GM19239 (cell line): Measurements from ENCODE around the gene BMP5.

Source experiments
- DNase-seq: peaks from one replicate; pipeline ENCODE4 v3.0.0; 2011; ENCODE audit warnings: low spot score; ENCODE audit not compliant: insufficient read length
- FAIRE-seq: peaks from 2 replicates; lab custom pipeline; 2011; peaks lifted over from hg19 to GRCh38; lab: Jason Lieb, UNC

Gene BMP5

DNA sequence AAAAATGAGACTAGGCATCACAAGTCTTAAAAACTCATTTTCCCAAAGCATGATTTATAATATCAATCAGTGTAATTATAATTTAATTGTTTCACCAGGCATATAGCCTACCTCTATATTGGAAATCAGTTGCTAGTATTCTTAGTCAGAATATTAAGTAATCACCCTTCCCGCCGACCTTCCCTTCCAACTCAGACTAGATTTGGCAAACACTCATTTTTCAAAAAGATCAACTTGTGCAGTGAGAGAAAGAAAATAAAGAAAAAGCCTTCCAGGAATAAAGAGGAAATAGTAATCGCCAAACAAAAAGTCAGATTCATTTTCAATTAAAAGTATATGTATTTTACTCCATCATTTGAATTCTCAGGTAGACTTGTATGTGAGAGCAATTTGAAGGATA, 1.9 kb upstream of the BMP5 start:
- no peak for FAIRE-seq

DNA sequence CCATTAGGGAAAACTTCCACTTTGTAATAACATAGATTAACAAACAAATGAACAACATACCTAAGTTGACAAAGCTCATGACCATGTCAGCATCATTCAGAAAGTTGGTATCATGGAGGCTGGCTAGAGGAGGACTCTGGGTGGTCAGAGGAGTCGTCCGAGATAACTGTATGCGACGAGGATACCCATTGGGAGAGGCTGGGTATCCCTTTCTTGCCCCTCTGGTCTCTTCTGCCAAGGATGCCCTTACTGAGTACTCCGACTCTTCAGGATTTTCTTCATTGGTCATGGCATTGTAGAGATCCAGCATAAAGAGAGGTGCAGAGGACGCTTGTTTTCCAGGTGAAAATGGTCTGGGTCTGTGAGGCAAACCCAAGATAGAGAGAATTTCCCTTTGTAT, 1.1 kb downstream of the BMP5 start:
- DNase-seq (no peak), FAIRE-seq (no peak)

More for the DNA sequence above, 1.9 kb upstream of the BMP5 start:
- DNase-seq: no peak

DNA sequence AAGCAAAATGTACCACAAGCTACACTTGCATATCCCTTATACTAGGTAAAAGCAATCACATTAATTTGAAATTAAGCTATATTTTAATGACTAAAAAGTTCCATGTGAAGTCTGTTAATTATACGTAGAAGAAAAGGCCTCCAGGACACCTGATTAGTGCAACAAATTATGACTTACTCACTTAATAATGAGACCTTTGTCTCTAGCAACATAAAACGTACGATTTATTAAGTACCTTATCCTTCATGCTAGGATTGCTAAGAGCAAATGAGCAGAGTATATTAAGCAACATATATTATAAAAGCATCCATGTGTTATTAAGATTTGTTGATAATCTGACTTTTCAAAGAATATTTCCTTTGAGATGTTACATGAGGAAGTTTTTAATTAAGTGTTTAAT, 2.5 kb downstream of the BMP5 start:
- DNase-seq: no peak
- FAIRE-seq: no peak

DNA sequence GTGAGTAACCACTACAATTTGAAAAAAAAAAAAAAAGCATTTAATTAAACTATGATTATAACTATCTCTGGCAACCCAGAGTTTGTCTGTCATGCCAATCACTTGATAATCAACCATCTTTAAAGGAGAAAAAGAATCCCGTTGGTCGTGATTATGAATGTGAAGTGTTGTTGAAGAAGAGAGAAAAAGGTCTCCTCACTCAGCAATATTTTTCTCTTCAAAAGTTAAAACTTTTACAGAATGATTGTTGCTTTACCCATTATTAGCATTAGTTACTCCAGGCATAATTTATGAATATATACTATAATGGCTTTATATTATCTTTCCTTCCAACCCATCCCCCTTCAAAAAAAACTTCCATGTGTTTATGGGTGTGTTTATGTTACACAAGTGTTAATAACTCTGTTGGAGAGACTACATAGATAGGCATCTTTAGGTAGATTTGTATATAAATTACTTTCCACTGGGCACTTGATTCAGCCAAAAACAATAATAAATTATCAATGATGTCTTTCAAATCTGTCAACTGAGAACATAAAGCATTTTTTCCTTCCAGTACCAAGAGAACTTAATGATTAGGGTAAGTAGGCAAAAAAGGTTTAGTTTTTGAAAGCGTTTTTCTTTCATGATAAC, 5.1 kb downstream of the BMP5 start:
- FAIRE-seq (no peak), DNase-seq (no peak)

GRCh38 chr6:55869674-55870073, 5.7 kb downstream of the BMP5 start:
- no peak for FAIRE-seq
- DNase-seq: no peak

GRCh38 chr6:55868771-55869479, 6.5 kb downstream of the BMP5 start:
- no peak for DNase-seq
- FAIRE-seq: peak; percentile 78

- FAIRE-seq: peak; percentile 65
- DNase-seq: no peak
Measured at GRCh38 chr6:55868176-55868575, 7.2 kb downstream of the BMP5 start.

DNA sequence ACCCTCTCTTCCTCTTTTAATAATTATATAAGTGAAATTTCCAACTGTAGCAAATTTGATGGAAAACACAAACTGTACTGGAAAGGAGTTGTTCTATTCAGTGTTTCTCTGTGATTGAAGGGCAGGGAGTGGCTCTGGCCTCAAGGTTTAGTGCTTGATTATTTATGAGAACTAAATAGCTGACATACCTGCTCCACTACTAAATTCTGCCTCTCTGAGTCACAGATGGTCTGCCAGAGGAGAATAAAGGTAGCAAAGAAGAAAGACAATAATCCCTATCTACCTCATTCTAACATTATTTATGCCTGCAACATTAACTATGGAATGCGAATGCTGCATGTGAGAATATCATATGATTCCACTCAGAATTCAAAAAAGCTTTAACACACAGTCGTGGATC, 9.3 kb downstream of the BMP5 start:
- FAIRE-seq: no peak
- DNase-seq: no peak

GRCh38 chr6:55853008-55854001, 22.1 kb downstream of the BMP5 start:
- FAIRE-seq (no peak), DNase-seq (no peak)

- DNase-seq: no peak
- no peak for FAIRE-seq
Measured at GRCh38 chr6:55841341-55841740, 34.0 kb downstream of the BMP5 start.

DNA sequence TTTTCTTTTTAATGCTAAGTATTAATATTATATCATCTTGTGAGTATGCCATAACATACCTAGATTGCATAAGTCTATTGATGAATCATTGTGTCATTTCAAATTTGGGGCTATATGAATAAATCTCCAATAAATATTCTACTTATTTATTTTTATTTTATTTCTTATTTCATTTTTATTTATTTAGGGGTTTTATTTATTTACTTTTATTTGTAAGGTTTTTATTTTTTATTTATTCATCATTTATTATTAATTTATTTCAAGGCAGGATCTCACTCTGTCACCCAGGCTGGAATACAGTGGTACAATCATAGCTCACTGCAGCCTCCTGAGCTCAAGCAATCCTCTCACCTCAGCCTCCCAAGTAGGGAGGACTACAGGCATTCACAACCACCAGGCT, 36.3 kb downstream of the BMP5 start:
- no peak for FAIRE-seq
- no peak for DNase-seq

DNA sequence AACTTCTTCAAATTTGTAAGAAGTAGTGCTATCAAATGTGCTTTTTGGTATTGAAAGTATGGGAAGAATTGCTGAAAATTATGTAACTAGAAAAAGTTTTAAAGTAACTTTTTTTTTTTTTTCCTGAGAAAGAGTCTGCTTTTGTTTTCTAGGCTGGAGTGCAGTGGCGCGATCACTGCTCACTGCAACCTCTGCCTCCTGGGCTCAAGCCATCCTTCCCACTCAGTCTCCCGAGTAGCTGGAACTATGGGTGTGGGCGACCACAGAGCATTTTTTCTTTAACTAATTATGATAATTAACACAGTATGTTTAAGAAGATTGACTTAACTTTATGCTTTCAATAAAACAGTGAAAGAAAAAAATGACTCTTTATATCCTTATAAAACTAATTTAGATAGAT, 38.4 kb downstream of the BMP5 start:
- FAIRE-seq: no peak

DNA sequence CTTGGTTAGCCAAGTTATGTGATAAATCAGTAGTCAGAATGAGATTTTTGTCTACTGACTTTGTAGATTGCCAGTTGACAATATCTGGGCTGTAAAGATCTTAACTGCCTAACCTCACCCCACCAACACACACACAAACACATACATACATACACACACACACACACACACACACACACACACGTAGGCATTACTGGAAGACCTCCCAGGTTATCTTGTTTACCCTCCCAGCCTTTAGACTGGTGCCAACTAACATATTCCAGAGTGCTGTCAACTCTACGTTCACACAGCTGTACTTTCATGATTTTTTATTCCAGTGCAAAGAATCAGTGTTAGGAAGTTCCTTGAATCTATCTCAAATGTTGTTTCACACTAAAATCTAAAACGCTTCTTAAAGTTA, 38.9 kb downstream of the BMP5 start:
- no peak for DNase-seq
- no peak for FAIRE-seq

More for the DNA sequence above, 38.4 kb downstream of the BMP5 start:
- DNase-seq: no peak

GRCh38 chr6:55835220-55835619, 40.2 kb downstream of the BMP5 start:
- FAIRE-seq: no peak

GRCh38 chr6:55833284-55833683, 42.1 kb downstream of the BMP5 start:
- no peak for FAIRE-seq

More at GRCh38 chr6:55835220-55835619, 40.2 kb downstream of the BMP5 start:
- no peak for DNase-seq

GRCh38 chr6:55827818-55828522, 47.4 kb downstream of the BMP5 start:
- DNase-seq: no peak
- no peak for FAIRE-seq

More at GRCh38 chr6:55833284-55833683, 42.1 kb downstream of the BMP5 start:
- DNase-seq: no peak

GRCh38 chr6:55826941-55827340, 48.4 kb downstream of the BMP5 start:
- FAIRE-seq: no peak
- DNase-seq: no peak

DNA sequence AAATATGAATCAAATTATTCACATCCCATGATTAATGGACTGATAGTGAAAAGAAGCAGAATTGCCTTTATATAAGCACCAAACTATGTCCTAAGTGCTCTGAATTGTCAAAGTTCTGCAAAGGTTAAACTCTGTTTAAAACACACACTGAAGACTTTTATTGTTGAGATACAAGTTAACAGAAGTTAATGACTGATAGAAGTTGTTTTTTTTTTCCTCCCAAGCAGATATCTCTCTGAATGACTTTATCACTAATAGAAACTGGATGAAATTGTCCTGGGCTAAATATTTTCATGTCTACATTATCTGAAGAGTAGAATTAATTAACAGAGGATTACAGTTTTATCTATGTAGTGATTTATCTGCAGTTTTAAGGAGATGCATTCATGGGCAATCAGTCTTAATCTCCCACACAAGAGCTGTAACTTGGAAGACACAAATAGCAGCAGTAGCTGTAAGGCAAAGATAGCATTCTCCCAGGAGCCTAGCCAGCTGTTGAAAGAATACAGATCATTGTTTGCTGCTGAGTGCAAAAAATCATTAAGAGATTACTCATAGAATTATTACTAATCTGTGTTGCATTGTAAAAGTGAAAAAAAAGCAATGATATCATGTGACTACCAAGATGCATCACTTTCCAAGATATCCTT, 49.9 kb downstream of the BMP5 start:
- FAIRE-seq (no peak), DNase-seq (no peak)

DNA sequence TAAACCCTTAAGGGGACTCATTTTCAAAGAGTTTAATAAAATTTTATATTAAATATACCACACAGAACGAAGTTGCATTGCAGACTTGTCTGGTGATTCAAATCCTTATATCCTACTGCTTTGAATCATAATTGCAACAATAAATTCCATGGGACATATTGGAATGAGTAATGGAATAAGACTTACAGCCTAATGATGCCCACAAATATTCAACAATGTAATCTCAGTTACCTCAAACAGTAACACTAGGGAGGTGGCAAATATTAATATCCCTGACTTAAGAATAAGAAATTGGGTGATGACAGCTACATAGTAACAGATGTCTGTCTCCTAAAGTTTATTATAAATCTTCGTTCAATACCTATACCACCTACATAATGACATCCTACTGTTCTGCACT, 52.6 kb downstream of the BMP5 start:
- DNase-seq: no peak
- no peak for FAIRE-seq

GRCh38 chr6:55822005-55822404, 53.4 kb downstream of the BMP5 start:
- FAIRE-seq (no peak), DNase-seq (no peak)
